Ishikawa (cell line): ENCODE data around the gene ADAD1.

ENCODE experiments used
- CREB1 ChIP-seq: IDR thresholded peaks from 2 replicates; pipeline ENCODE4 v1.6.1; 2012; ENCODE audit warnings: low read depth
- EP300 ChIP-seq: IDR thresholded peaks from 2 replicates; pipeline ENCODE4 v1.6.1; 2012; ENCODE audit warnings: borderline replicate concordance
- FOXM1 ChIP-seq: IDR thresholded peaks from 2 replicates; pipeline ENCODE4 v1.6.1; 2012; ENCODE audit warnings: low read depth, borderline replicate concordance
- TAF1 ChIP-seq: IDR thresholded peaks from 2 replicates; pipeline ENCODE4 v1.6.1; 2012; ENCODE audit warnings: low read depth, mild to moderate bottlenecking
- TF ChIP-seq, protein P1 (sequence below): IDR thresholded peaks from 2 replicates; pipeline ENCODE4 v1.6.1; 2012

- TF ChIP-seq FOXM1 (no peak), CREB1 (no peak), EP300 (no peak), TAF1 (no peak)
- TF ChIP-seq, protein P1, sequence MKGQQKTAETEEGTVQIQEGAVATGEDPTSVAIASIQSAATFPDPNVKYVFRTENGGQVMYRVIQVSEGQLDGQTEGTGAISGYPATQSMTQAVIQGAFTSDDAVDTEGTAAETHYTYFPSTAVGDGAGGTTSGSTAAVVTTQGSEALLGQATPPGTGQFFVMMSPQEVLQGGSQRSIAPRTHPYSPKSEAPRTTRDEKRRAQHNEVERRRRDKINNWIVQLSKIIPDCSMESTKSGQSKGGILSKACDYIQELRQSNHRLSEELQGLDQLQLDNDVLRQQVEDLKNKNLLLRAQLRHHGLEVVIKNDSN = no peak
Measured at GRCh38 chr4:122476126-122476525, 97.3 kb downstream of the ADAD1 start.
